ENCODE data around the gene NUCB2. TPM values are rescaled to one million over a fixed set of nuclear protein-coding genes. Genes with fewer than 3 reads are reported as not detected.
A peak's percentile ranks its signal among the peaks of the same experiment; 100 is the strongest.
"Not testable (repeated sequence)": the region's sequence is repeated elsewhere in the genome, so short reads cannot be mapped to it uniquely, and the experiment has no call there.

NUCB2 gene
- polyA plus RNA-seq = 23.2 to 44.2 TPM (median 39.0 TPM) in 3 replicates
- polyA plus RNA-seq (2011; ENCODE audit: low read depth) = 92.4 TPM
- polyA plus RNA-seq (2011; cell fraction: cytosol; rRNA removed) = 22.2 and 32.6 TPM in 2 replicates
- 23.2 and 32.7 TPM in 2 replicates for polyA plus RNA-seq (2011; cell fraction: nucleus; rRNA removed)
- 23.1 and 58.6 TPM in 2 replicates for polyA plus RNA-seq (2012; ENCODE audit: low replicate concordance)
- polyA minus RNA-seq = 11.5 to 36.1 TPM (median 18.2 TPM) in 3 replicates
- polyA minus RNA-seq (2011; cell fraction: cytosol; rRNA and poly(A)+ RNA removed) = 29.7 TPM
- 11.2 and 26.5 TPM in 2 replicates for polyA minus RNA-seq (2011; cell fraction: nucleus; rRNA and poly(A)+ RNA removed)

- dilution Hi-C loops (cut with MboI; ENCODE audit: extremely low pct_ligation_motif_present, low sequenced_read_pairs) = no loop called here
- peak within 1 kb of the TSS; percentile 83 to 93 (median 86) for H3K4me3 ChIP-seq (ENCODE audit: control insufficient read depth in 2 of 3, extremely low read depth in 1 of 3, insufficient read depth in 2 of 3, low read depth in 1 of 3, low read length in 3 of 3)
- H3K4me2 ChIP-seq (ENCODE audit: control insufficient read depth, extremely low read depth, insufficient read depth, low read depth, low read length) = peak within 1 kb of the TSS; percentile 91
- H4K20me1 ChIP-seq (ENCODE audit: control insufficient read depth, extremely low read depth, insufficient read depth, low read length) = no peaks in the 10 kb centered on the region
- H3K27me3 ChIP-seq (ENCODE audit: control insufficient read depth, extremely low read depth, insufficient read depth, low read length) = no peaks in the 10 kb centered on the region
- H3K9me3 ChIP-seq (ENCODE audit: control insufficient read depth, low read depth, low read length) = no peaks in the 10 kb centered on the region
- H3K36me3 ChIP-seq (ENCODE audit: control insufficient read depth in 2 of 2, extremely low read depth in 1 of 2, insufficient read depth in 2 of 2, low read length in 2 of 2) = no peaks in the 10 kb centered on the region
- DNase-seq (ENCODE audit: low read depth, low spot score) (peak; percentile 58), FAIRE-seq (no peak)
- H3K79me2 ChIP-seq (ENCODE audit: control insufficient read depth, insufficient read depth, low read length) = peaks cover 6% of the 10 kb centered on the region
- H3K4me1 ChIP-seq (ENCODE audit: control insufficient read depth, extremely low read depth, insufficient read depth, low read length) = peaks cover 16% of the 10 kb centered on the region
- peak within 1 kb of the TSS; percentile 81 for H3K9ac ChIP-seq (ENCODE audit: control insufficient read depth, extremely low read depth, insufficient read depth, low read length)
- TF ChIP-seq EZH2 (IDR thresholded peaks at IDR 0.05; ENCODE audit: low read length) (no peak), CTCF (optimal IDR thresholded peaks at IDR 0.05 in 1 of 3, IDR thresholded peaks at IDR 0.05 in 1 of 3, conservative IDR thresholded peaks at IDR 0.05 in 1 of 3; ENCODE audit: extremely low read depth in 1 of 3, insufficient read depth in 2 of 3, low read length in 3 of 3) (no peak)
- peak within 1 kb of the TSS; percentile 84 for H3K27ac ChIP-seq (ENCODE audit: control insufficient read depth, insufficient read depth, low read length)
- H3K9me1 ChIP-seq (ENCODE audit: control insufficient read depth, extremely low read depth, insufficient read depth, low read length) = no peaks in the 10 kb centered on the region
- H2AFZ ChIP-seq (ENCODE audit: control insufficient read depth, low read length) = peak within 1 kb of the TSS; percentile 94
Observed at GRCh38 chr11:17276236-17277023, at the start of gene NUCB2. Gene NUCB2 (plus strand): TSS chr11:17276739. CDS start chr11:17295324, 18,585 bp downstream.

GRCh38 chr11:17228186-17228925, 48.2 kb upstream of the NUCB2 start:
- H3K4me2 ChIP-seq (ENCODE audit: control insufficient read depth, extremely low read depth, insufficient read depth, low read depth, low read length); H3K9me1 ChIP-seq (ENCODE audit: control insufficient read depth, extremely low read depth, insufficient read depth, low read length); DNase-seq (ENCODE audit: low read depth, low spot score); H2AFZ ChIP-seq (ENCODE audit: control insufficient read depth, low read length); FAIRE-seq; dilution Hi-C loops (cut with MboI; ENCODE audit: extremely low pct_ligation_motif_present, low sequenced_read_pairs); H3K27ac ChIP-seq (ENCODE audit: control insufficient read depth, insufficient read depth, low read length); H3K36me3 ChIP-seq (ENCODE audit: control insufficient read depth in 2 of 2, extremely low read depth in 1 of 2, insufficient read depth in 2 of 2, low read length in 2 of 2); H3K79me2 ChIP-seq (ENCODE audit: control insufficient read depth, insufficient read depth, low read length); H3K9ac ChIP-seq (ENCODE audit: control insufficient read depth, extremely low read depth, insufficient read depth, low read length); H3K4me3 ChIP-seq (ENCODE audit: control insufficient read depth in 2 of 3, extremely low read depth in 1 of 3, insufficient read depth in 2 of 3, low read depth in 1 of 3, low read length in 3 of 3); H3K9me3 ChIP-seq (ENCODE audit: control insufficient read depth, low read depth, low read length); H3K27me3 ChIP-seq (ENCODE audit: control insufficient read depth, extremely low read depth, insufficient read depth, low read length); H4K20me1 ChIP-seq (ENCODE audit: control insufficient read depth, extremely low read depth, insufficient read depth, low read length); H3K4me1 ChIP-seq (ENCODE audit: control insufficient read depth, extremely low read depth, insufficient read depth, low read length): not testable (repeated sequence)
